Activated naive CD8-positive, alpha-beta T cell treated with anti-CD3 and anti-CD28 coated beads for 36 hours (primary cell): ENCODE measurements around the gene CD302. TPM values are rescaled to one million over a fixed set of nuclear protein-coding genes. Genes with fewer than 3 reads are reported as not detected.
"Not testable (repeated sequence)": the region's sequence is repeated elsewhere in the genome, so short reads cannot be mapped to it uniquely, and the experiment has no call there.

Experiments
- DNase-seq: peaks from one replicate; pipeline ENCODE4 v3.0.0; 2021
- H3K27ac Mint-ChIP-seq: one replicate; pipeline ENCODE4 v1.8.0; 2022; ENCODE audit warnings: mild to moderate bottlenecking, moderate library complexity, mixed read lengths
- H3K27me3 Mint-ChIP-seq: one replicate; pipeline ENCODE4 v1.8.0; 2022; ENCODE audit warnings: mild to moderate bottlenecking, mixed read lengths
- H3K36me3 Mint-ChIP-seq: one replicate; pipeline ENCODE4 v1.8.0; 2021; ENCODE audit warnings: mild to moderate bottlenecking, mixed read lengths
- H3K4me1 Mint-ChIP-seq: one replicate; pipeline ENCODE4 v1.8.0; 2021; ENCODE audit warnings: mixed read lengths
- H3K4me3 Mint-ChIP-seq: one replicate; pipeline ENCODE4 v1.8.0; 2022; ENCODE audit warnings: mild to moderate bottlenecking, moderate library complexity, mixed read lengths
- H3K9me3 Mint-ChIP-seq: one replicate; pipeline ENCODE4 v1.8.0; 2022; ENCODE audit warnings: mixed read lengths
- total RNA-seq, 2 experiments: library from RNA; stranded (reverse); gene quantifications; one replicate each; pipeline ENCODE4 v1.2.3, GENCODE V29; 2021

CD302 gene
- total RNA-seq, 2 experiments from 2014 or later: 0.37 to 0.56 TPM

DNA sequence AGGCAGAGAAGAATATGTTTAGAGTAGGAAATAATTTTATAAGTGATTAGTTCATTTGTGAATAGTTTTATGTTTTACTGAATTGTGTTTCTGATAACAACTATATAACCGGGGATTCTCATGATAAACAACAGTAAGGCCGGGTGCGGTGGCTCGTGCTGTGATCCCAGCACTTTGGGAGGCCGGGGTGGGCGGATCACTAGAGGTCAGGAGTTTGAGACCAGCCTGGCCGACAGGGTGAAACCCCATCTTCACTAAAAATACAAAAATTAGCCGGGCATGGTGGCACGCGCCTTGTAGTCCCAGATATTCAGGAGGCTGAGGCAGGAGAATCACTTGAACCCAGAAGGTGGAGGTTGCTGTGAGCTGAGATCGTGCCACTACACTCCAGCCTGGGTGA is 52.8 kb downstream of the CD302 start:
- H3K4me3 Mint-ChIP-seq, DNase-seq, H3K27me3 Mint-ChIP-seq, H3K4me1 Mint-ChIP-seq, H3K9me3 Mint-ChIP-seq: not testable (repeated sequence)
- Mint-ChIP-seq H3K27ac (peak overlapping the region; percentile 25), H3K36me3 (peaks cover 44% of the 10 kb centered on the region)

DNA sequence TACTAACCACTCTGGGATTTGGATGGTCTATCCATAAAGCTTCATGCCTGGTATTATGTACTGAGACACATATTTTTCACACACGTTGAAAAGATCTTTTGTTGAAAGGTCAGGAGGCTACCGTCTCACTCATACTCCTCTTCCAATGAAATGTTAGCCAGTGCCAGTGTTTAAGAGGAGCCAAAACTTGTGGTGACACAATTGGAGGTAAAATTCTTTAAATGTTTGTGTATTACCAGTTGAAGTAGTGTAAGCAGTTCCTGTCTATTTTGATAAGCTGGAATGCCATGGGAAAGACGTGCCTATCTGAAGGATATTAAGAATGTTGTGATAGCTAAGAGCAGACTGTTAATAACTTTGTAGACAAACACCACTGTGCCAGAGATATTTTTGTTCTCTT is 53.6 kb downstream of the CD302 start:
- no peak overlapping the region for H3K4me3 Mint-ChIP-seq
- no peaks in the 10 kb centered on the region for H3K9me3 Mint-ChIP-seq
- peaks cover 11% of the 10 kb centered on the region for H3K4me1 Mint-ChIP-seq
- H3K27me3 Mint-ChIP-seq: no peaks in the 10 kb centered on the region
- no peak for DNase-seq
- H3K36me3 Mint-ChIP-seq: peaks cover 46% of the 10 kb centered on the region
- H3K27ac Mint-ChIP-seq: no peak overlapping the region

DNA sequence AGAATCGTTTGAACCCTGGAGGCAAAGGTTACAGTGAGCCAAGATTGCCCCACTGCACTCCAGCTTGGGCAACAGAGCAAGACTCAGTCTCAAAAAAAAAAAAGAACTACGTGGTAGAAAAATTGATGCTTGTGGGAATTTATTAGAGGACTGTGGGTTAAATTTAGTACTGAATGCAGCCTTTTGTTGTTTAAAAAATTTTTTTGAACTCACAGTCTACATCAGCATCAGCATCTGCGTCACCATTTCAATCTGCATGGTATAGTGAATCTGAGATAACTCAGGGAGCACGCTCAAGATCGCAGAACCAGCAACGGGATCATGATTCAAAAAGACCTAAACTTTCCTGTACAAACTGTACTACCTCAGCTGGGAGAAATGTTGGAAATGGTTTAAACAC is 55.2 kb downstream of the CD302 start:
- H3K4me3 Mint-ChIP-seq: no peak overlapping the region
- H3K4me1 Mint-ChIP-seq: peaks cover 8% of the 10 kb centered on the region
- no peaks in the 10 kb centered on the region for H3K27me3 Mint-ChIP-seq
- no peaks in the 10 kb centered on the region for H3K9me3 Mint-ChIP-seq
- no peak overlapping the region for H3K27ac Mint-ChIP-seq
- peaks cover 47% of the 10 kb centered on the region for H3K36me3 Mint-ChIP-seq
- DNase-seq: no peak

DNA sequence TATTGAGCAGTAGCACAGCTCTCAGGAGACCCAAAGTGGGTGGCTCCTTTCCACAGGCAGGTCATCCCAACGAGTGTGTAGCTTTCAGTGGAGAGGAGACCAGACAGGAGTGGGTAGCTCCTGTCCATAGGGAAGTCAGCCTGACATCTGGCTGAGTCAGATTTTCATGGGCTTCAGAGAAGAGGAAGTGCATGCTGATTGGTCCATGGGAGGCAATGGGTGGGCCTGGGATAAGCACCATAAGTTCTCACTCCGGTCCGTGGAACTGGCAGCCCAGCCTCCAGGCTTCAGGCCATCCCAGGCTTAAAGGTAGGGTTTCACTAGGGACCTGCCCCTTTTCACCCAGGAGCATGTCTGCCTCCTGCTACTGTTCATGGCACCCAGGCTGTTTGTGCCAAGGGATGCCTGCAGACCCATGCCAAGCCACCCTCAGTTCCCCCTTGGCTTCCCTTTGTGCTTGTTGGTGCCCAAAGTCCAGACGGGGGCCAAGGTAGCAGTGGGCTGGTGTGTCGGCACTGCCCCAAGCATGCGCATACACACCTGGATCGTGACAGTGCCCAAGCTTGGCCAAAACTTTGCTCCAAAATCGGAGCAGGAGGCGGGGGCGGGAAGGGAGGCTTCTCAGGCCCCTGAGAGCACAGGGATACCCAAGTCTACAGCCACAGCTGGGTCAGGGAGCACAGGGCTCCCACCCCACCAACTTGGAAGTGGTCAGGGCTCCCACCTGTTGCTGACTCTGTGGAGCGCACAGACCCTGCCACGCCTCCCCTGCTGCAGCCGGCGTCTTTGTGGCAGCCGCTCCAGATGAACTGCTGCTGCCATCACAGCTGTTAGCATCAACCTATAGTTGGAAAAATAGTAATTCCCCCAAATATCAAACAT is 59.3 kb downstream of the CD302 start:
- Mint-ChIP-seq H3K4me1 (peaks cover 22% of the 10 kb centered on the region), H3K27ac (no peak overlapping the region), H3K4me3 (no peak overlapping the region)

DNA sequence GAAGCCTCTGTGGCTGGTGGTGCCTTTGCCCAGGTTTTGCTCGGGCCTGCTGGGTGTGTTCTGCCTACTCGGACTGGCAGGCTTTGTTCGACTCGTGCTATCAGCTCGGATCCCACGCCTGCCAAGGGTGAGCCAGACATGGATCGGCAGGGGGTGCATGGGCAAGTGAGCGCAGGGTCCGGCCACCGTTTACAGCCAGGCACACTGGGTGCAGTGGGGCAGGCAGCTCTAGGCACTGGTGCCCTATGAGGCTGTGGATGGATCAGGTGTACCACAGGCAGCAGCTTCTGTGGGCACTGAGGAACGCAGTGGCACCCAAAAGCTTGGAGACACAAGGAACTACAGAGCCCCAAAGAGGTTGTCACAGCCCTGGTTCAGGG is 60.1 kb downstream of the CD302 start:
- no peak overlapping the region for H3K27ac Mint-ChIP-seq
- DNase-seq: no peak
- peaks cover 55% of the 10 kb centered on the region for H3K36me3 Mint-ChIP-seq
- H3K4me1 Mint-ChIP-seq: peaks cover 27% of the 10 kb centered on the region
- H3K27me3 Mint-ChIP-seq: no peaks in the 10 kb centered on the region
- H3K4me3 Mint-ChIP-seq: no peak overlapping the region
- H3K9me3 Mint-ChIP-seq: no peaks in the 10 kb centered on the region

More for the DNA sequence above, 59.3 kb downstream of the CD302 start:
- DNase-seq: no peak
- Mint-ChIP-seq H3K36me3 (peaks cover 54% of the 10 kb centered on the region), H3K9me3 (no peaks in the 10 kb centered on the region), H3K27me3 (no peaks in the 10 kb centered on the region)

DNA sequence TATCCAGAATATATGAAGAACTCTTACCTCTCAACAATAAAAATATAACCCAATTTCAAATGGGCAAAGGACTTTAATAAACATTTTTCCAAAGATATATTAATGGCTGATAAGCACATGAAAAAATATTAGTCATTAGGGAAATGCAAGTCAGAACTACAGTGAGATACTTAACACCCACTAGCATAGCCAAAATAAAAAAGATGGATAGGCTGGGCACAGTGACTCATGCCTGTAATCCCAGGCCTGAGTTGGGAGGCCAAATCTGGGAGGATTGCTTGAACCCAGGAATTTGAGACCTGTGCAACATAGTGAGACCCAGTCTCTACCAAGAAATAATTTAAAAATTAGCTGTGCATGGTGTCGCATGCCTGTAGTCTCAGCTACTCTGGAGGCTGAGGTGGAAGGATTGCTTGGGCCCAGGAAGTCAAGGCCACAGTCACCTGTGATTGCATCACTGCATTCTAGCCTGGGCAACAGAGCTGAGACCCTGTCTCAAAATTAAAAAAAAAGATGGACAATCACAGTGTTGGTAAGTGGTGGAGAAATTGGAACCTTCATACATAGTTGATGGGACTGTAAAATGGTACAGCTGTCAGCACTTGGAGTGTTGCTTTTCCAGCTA is 60.6 kb downstream of the CD302 start:
- H3K27ac Mint-ChIP-seq: peak overlapping the region; percentile 58
- DNase-seq: no peak
- H3K27me3 Mint-ChIP-seq: no peaks in the 10 kb centered on the region
- H3K4me3 Mint-ChIP-seq: no peak overlapping the region
- H3K9me3 Mint-ChIP-seq: no peaks in the 10 kb centered on the region
- H3K4me1 Mint-ChIP-seq: peaks cover 27% of the 10 kb centered on the region
- peaks cover 52% of the 10 kb centered on the region for H3K36me3 Mint-ChIP-seq

DNA sequence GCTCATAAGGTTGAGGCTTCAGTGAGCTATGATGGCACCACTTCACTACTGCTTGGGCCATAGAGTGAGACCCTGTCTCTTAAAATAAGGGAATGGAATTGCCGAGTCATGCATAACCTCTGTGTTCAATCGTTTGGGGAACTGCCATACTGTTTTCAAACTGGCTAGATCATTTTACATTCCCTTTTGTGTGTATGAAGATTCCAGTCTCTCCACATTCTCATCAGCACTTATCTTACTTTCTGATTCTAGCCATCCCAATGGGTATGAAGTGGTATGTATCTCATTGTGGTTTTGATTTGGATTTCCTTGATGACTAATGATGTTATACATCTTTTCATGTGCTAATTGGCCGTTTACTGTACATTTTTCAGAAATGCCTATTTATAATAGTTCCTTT is 62.0 kb downstream of the CD302 start:
- Mint-ChIP-seq H3K36me3 (peaks cover 50% of the 10 kb centered on the region), H3K4me3 (no peak overlapping the region), H3K27ac (peak overlapping the region; percentile 42), H3K4me1 (peaks cover 25% of the 10 kb centered on the region), H3K27me3 (no peaks in the 10 kb centered on the region), H3K9me3 (no peaks in the 10 kb centered on the region)
- no peak for DNase-seq

DNA sequence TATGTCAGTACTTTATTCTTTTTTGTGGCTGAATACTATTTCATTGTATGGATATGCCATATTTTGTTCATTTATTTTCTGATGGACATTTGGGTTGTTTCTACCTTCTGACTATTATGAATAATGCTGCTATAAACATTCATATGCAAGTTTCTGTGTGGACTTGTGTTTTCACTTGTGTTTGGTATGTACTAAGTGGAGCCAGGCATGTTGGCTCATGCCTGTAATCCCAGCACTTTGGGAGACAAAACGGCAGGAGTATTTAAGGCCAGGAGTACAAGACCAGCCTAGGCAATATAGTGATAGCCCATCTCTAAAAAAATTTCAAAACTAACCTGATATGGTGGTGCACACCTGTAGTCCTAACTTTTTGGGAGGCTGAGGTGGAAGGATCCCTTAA is 62.4 kb downstream of the CD302 start:
- Mint-ChIP-seq H3K27me3 (no peaks in the 10 kb centered on the region), H3K36me3 (peaks cover 54% of the 10 kb centered on the region), H3K4me1 (peaks cover 27% of the 10 kb centered on the region), H3K4me3 (no peak overlapping the region), H3K27ac (peak overlapping the region; percentile 42), H3K9me3 (no peaks in the 10 kb centered on the region)
- DNase-seq: no peak

DNA sequence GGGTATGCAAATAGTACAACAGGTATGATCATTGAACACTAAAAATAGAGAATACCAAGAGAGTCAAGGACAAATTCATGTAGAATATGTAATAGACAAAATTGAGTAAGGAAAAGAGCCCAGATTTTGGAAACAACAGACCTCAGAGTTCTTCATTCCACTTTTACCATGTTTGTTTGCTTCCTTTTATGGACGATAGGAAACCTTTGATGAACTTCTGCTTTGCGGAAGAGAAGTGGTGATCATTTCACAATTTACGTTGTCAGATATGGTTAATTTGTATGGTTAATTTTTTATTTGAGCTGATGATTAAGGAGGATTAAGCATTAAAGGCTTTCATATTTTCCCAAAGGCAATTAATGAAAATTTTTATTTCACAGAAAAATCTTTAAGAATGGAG is 69.4 kb downstream of the CD302 start:
- no peaks in the 10 kb centered on the region for H3K27me3 Mint-ChIP-seq
- peaks cover 63% of the 10 kb centered on the region for H3K36me3 Mint-ChIP-seq
- H3K4me3 Mint-ChIP-seq: no peak overlapping the region
- no peak for DNase-seq
- peaks cover 10% of the 10 kb centered on the region for H3K9me3 Mint-ChIP-seq
- H3K4me1 Mint-ChIP-seq: peaks cover 46% of the 10 kb centered on the region
- H3K27ac Mint-ChIP-seq: no peak overlapping the region

DNA sequence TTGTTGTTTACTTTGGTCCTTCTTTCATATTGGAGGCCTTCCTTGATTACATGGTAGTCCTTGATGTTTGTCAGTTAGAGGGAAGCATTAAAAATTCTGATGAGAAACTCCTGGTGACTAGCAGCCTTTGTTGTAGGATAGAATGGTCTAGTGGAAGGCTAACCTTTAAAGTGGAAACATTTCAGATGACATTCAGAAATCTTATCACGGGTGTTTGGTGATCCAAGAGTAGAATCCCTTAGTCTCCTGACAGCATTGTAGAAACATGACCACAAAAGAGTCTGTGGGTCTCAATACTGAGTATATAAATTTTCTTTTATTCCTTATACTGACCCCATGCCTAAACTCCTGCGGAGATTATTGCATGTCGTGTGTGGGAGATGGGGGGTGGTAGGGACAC is 72.3 kb downstream of the CD302 start:
- Mint-ChIP-seq H3K27ac (no peak overlapping the region), H3K27me3 (no peaks in the 10 kb centered on the region), H3K9me3 (peaks cover 10% of the 10 kb centered on the region), H3K4me1 (peaks cover 60% of the 10 kb centered on the region), H3K36me3 (peaks cover 72% of the 10 kb centered on the region), H3K4me3 (no peak overlapping the region)
- no peak for DNase-seq

DNA sequence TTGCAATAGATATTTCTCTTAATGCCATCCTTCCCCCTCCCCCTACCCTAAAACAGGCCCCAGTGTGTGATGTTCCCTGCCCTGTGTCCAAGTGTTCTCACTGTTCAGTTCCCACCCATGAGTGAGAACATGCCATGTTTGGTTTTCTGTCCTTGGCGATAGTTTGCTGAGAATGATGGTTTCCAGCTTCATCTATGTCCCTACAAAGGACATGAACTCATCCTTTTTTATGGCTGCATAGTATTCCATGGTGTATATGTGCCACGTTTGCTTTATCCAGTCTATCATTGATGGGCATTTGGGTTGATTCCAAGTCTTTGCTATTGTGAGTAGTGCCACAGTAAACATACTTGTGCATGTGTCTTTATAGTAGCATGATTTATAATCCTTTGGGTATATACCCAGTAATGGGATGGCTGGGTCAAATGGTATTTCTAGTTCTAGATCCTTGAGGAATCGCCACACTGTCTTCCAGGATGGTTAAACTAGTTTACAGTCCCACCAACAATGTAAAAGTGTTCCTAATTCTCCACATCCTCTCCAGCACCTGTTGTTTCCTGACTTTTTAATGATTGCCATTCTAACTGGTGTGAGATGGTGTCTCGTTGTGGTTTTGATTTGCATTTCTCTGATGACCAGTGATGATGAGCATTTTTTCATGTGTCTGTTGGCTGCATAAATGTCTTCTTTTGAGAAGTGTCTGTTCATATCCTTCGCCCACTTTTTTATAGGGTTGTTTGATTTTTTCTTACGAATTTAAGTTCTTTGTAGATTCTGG is 73.0 kb downstream of the CD302 start:
- Mint-ChIP-seq H3K27ac (peak overlapping the region; percentile 12), H3K36me3 (peaks cover 72% of the 10 kb centered on the region), H3K9me3 (peaks cover 10% of the 10 kb centered on the region), H3K4me1 (peaks cover 62% of the 10 kb centered on the region)
- not testable (repeated sequence) for H3K4me3 Mint-ChIP-seq, H3K27me3 Mint-ChIP-seq, DNase-seq

DNA sequence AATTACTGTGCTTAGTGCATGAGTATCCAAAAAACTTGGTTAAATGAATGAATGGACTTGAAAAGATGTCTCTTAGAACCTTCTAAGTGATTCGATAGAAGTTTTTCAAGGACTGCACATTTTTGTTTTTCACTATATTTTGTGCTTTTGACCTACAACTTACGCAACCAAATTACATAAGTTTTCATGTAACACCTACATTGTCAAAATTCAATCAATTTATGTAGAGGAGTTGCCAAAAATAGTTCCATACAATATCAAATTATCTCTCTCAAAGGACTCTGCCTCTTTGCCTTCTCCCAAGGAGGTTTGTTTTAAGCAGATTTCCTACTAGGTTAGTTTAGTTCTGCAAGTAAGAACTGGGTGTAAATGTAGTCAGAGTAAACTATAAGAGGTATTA is 75.4 kb downstream of the CD302 start:
- Mint-ChIP-seq H3K27me3 (no peaks in the 10 kb centered on the region), H3K36me3 (peaks cover 79% of the 10 kb centered on the region), H3K9me3 (peaks cover 12% of the 10 kb centered on the region), H3K4me1 (peaks cover 67% of the 10 kb centered on the region), H3K4me3 (no peak overlapping the region), H3K27ac (no peak overlapping the region)
- DNase-seq: no peak

DNA sequence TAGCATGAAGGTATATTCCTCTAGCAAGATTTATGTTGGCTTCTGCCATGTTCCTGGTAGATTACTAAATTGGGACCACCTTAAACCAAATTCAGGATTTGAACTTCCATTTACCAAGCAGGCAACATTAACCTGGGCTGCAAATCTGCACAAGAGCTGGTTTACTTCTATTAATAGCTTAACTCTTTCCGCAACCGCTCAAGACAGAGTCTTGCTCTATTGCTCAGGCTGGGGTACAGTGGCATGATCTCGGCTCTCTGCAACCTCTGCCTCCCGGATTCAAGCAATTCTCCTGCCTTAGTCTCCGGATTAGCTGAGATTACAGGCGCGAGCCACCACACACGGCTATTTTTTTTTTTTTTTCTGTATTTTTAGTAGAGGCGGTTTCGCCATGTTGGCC is 77.3 kb downstream of the CD302 start:
- H3K36me3 Mint-ChIP-seq: peaks cover 82% of the 10 kb centered on the region
- H3K9me3 Mint-ChIP-seq: peaks cover 11% of the 10 kb centered on the region
- no peak overlapping the region for H3K27ac Mint-ChIP-seq
- no peak for DNase-seq
- H3K4me3 Mint-ChIP-seq: no peak overlapping the region
- peaks cover 72% of the 10 kb centered on the region for H3K4me1 Mint-ChIP-seq
- H3K27me3 Mint-ChIP-seq: no peaks in the 10 kb centered on the region
